GM13977 (cell line): Measurements from ENCODE around the gene CEBPE.

Experiments used
- DNase-seq: peaks from one replicate; pipeline ENCODE4 v3.0.0; 2012; ENCODE audit warnings: low spot score
- in situ Hi-C: fragments of 300-500 bp; cut with MboI; formaldehyde crosslinking; loops from one replicate; pipeline ENCODE4 v1.12.0; 2022; ENCODE audit warnings: low sequenced_read_pairs, low pct_unique_long_range_greater_than_20kb, mixed read lengths, inconsistent platforms; ENCODE audit not compliant: unreplicated experiment
- TF ChIP-seq, protein P1 (sequence below): IDR thresholded peaks from 2 replicates; pipeline ENCODE4 v1.5.1; 2012; ENCODE audit warnings: mild to moderate bottlenecking, control low read depth; ENCODE audit not compliant: insufficient read depth; ENCODE audit errors: extremely low read depth, missing control alignments

Gene CEBPE

DNA sequence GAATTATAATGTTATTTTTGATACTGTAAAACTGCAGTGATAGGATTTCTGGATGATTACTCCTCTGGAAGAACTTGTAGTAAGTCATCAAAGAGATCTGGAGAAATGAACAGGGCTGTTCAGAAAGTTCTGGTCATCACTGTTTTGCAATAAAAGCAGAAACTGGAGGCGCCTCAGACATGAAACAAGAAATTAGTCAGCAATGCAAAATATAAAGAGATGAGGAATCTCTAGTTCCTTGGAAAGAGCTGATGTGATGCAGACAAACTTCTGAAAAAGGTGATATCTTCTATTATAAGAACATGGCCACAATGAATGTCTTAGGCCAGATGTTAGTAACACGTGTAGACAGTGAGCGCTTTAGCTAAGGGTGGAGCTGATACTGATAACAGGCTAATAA is 33.6 kb downstream of the CEBPE start:
- DNase-seq = no peak
- in situ Hi-C loops = no loop called here

GRCh38 chr14:23080474-23080873 is 38.6 kb downstream of the CEBPE start:
- DNase-seq = no peak
- TF ChIP-seq, protein P1, sequence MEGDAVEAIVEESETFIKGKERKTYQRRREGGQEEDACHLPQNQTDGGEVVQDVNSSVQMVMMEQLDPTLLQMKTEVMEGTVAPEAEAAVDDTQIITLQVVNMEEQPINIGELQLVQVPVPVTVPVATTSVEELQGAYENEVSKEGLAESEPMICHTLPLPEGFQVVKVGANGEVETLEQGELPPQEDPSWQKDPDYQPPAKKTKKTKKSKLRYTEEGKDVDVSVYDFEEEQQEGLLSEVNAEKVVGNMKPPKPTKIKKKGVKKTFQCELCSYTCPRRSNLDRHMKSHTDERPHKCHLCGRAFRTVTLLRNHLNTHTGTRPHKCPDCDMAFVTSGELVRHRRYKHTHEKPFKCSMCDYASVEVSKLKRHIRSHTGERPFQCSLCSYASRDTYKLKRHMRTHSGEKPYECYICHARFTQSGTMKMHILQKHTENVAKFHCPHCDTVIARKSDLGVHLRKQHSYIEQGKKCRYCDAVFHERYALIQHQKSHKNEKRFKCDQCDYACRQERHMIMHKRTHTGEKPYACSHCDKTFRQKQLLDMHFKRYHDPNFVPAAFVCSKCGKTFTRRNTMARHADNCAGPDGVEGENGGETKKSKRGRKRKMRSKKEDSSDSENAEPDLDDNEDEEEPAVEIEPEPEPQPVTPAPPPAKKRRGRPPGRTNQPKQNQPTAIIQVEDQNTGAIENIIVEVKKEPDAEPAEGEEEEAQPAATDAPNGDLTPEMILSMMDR = no peak
- in situ Hi-C loops = no loop called here

More for the DNA sequence above, 33.6 kb downstream of the CEBPE start:
- TF ChIP-seq, protein P1 = no peak

DNA sequence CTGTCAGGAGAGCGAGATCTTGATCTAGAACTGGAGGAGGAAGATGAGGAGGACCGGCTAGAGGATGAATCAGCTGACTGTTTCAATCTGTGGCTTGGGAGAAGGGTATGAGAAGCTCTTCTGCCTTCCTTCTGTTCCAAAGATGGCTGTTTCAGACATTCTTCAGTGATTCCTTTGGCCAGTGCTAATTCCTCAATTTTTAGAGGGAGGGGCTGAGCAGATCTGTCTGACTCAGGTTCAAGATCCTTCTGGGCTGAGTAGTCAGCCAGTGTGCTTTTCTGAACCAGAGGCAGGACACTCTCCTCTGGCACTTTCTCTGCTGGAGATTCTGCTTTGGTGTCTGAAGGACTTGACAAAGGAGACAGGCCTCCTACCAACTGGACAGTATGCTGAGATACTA is 39.3 kb downstream of the CEBPE start:
- TF ChIP-seq, protein P1 = no peak
- DNase-seq = no peak
- in situ Hi-C loops = no loop called here

DNA sequence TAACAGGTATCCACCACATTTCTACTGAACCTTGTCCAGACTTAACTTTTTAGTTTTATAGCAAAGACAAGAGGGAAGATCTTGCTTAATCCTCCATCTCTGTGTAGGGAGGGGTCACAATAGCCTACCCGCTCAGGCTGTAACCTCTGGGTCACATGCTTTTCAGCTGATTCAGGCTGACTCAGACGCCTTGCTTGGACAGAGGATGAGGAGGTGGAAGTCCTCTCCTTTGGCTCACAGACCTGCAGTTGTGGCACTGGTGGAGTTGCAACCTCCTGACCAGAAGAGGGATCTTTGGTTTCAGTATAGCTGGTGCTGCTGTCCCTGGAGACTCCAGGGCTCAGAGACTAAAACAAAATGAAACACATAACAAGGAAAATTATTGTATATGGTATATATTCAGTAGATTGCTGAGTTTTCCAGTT is 40.4 kb downstream of the CEBPE start:
- in situ Hi-C loops = no loop called here
- TF ChIP-seq, protein P1 = no peak
- no peak for DNase-seq

- in situ Hi-C loops = no loop called here
- TF ChIP-seq, protein P1 = no peak
- DNase-seq = no peak
Measured at GRCh38 chr14:23077962-23078361, 41.1 kb downstream of the CEBPE start.

GRCh38 chr14:23076785-23077408 is 42.2 kb downstream of the CEBPE start:
- TF ChIP-seq, protein P1 = peak; percentile 59
- in situ Hi-C loops = no loop called here
- DNase-seq = no peak
